ENCODE measurements around the gene HDDC3. TPM values are rescaled to one million over a fixed set of nuclear protein-coding genes. Genes with fewer than 3 reads are reported as not detected.

HDDC3 gene
- total and polyA plus RNA-seq, 7 experiments from 2014 or later: 13.3 to 50.9 (median 31.3) TPM

DNA sequence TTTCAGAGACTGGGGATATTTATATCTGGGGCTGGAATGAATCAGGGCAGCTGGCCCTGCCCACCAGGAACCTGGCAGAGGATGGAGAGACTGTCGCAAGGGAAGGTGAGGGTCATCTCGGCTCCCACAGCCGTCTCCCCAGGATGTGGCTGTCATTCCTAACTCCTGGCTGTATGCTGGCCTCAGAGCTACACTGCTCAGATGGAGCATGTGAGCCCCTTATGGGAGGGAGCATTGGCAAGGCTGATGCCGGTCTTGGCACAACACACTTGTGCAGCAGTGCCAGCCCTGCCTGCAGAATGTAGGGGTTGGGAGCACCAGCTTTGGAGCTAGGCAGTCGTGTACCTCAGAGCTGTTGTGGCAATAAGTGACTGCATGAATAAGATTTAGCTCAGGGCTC lies 27.5 kb upstream of the HDDC3 start:
- Histone ChIP-seq H3K27me3 (ENCODE audit: control insufficient read depth in 2 of 2, insufficient read depth in 2 of 2, low read length in 2 of 2) (no peaks in the 10 kb centered on the region), H3K4me3 (ENCODE audit: low read length) (no peak overlapping the region), H3K4me1 (ENCODE audit: control insufficient read depth in 2 of 2, insufficient read depth in 2 of 2, low read length in 2 of 2) (peaks cover 10 to 15% of the 10 kb centered on the region in 2 donors), H3K27ac (ENCODE audit: low read depth, low read length) (no peak overlapping the region), H3K36me3 (ENCODE audit: control insufficient read depth in 2 of 3, insufficient read depth in 3 of 3, low read length in 3 of 3) (peaks cover 0 to 27% (median 0%) of the 10 kb centered on the region in 3 experiments), H3K9me3 (ENCODE audit: control insufficient read depth in 2 of 3, low read length in 3 of 3) (no peaks in the 10 kb centered on the region)
- Mint-ChIP-seq H3K27me3 (no peaks in the 10 kb centered on the region), H3K27ac (peak overlapping the region in 2 of 9 donors; percentile 22 to 70), H3K36me3 (peaks cover 5 to 29% (median 11%) of the 10 kb centered on the region in 5 donors), H3K9me3 (no peaks in the 10 kb centered on the region), H3K4me3 (no peak overlapping the region), H3K4me1 (peaks cover 5 to 17% (median 12%) of the 10 kb centered on the region in 7 donors)
- no peak for ATAC-seq
- intact Hi-C loops (cut with micrococcal nuclease): loop anchor here in 1 of 2 donors (10.0 kb wide), 1 partner anchor 895 kb away; the partner anchor contains the start of gene SLCO3A1
- ChIA-PET CTCF (interaction anchor here (0.6 kb wide), 2 partner anchors 308 to 417 kb away, joined by 3 to 6 read pairs; no protein-coding TSS in a partner anchor), POLR2A (interaction anchor here (9.2 kb wide), 1 partner anchor 26 kb away, joined by 119 read pairs; the partner anchor contains the start of genes HDDC3 and UNC45A)
- no peak for DNase-seq

DNA sequence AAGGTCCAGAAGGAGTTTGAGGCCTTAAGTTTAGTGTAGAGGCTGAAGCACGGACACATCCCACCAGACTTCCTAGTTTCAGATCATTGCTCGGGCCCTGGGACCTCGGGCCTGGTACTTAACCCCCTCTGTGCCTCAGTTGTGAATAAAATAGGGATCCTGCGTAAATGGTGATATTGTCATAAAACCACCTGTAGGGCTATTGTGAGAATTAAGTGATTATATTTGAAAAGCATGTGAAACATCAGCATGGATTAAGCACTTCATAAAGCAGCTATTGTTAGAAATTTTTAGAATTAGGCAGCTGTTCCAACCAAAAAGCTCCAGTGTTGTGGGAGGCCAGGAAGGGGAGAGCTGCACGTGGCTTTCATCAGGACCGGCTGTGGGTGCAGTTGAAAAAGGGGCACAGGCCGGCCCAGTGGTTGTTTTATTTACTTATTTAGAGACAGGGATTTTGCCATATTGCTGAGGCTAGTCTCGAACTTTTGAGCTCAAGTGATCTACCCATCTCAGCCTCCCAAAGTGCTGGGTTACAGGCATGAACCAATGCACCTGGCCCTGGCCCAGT lies 26.8 kb upstream of the HDDC3 start:
- intact Hi-C loops (cut with micrococcal nuclease): loop anchor here in 1 of 2 donors (10.0 kb wide), 1 partner anchor 896 kb away; the partner anchor contains the start of gene SLCO3A1
- ATAC-seq (no peak), DNase-seq (no peak)
- Histone ChIP-seq H3K9me3 (ENCODE audit: control insufficient read depth in 2 of 3, low read length in 3 of 3) (no peaks in the 10 kb centered on the region), H3K27me3 (ENCODE audit: control insufficient read depth in 2 of 2, insufficient read depth in 2 of 2, low read length in 2 of 2) (no peaks in the 10 kb centered on the region), H3K4me1 (ENCODE audit: control insufficient read depth in 2 of 2, insufficient read depth in 2 of 2, low read length in 2 of 2) (peaks cover 10 to 15% of the 10 kb centered on the region in 2 donors), H3K36me3 (ENCODE audit: control insufficient read depth in 2 of 3, insufficient read depth in 3 of 3, low read length in 3 of 3) (peaks cover 0 to 28% (median 0%) of the 10 kb centered on the region in 3 experiments), H3K27ac (ENCODE audit: low read depth, low read length) (no peak overlapping the region), H3K4me3 (ENCODE audit: low read length) (no peak overlapping the region)
- ChIA-PET CTCF (interaction anchor here (0.6 to 7.7 kb wide), 3 partner anchors 16 to 416 kb away, joined by 3 to 67 read pairs (median 6); partner anchors contain the start of genes HDDC3 and UNC45A), POLR2A (interaction anchor here (9.2 kb wide), 1 partner anchor 26 kb away, joined by 119 read pairs; the partner anchor contains the start of genes HDDC3 and UNC45A)
- Mint-ChIP-seq H3K27ac (no peak overlapping the region), H3K4me1 (peaks cover 6 to 20% (median 12%) of the 10 kb centered on the region in 7 donors), H3K27me3 (no peaks in the 10 kb centered on the region), H3K36me3 (peaks cover 5 to 29% (median 11%) of the 10 kb centered on the region in 5 donors), H3K4me3 (no peak overlapping the region), H3K9me3 (no peaks in the 10 kb centered on the region)

DNA sequence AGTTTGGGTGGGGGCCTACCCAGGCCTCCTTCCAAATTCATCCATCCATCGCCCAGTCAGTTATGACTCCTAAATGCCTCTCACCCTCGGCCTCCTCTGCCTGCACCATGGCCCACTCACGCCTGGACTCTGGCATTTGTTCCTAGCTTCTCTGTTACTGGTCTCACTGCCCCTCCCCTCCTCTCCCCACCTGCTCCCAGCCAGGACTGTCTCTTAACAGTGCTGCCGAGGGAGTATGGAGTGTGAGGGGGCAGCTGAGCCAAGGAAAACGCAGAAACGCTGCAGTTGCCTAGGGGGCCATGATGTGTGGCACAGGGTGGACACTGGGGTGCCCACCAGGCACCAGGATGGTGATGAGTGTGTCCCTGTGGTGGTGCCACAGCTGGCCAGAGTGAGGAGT lies 25.4 kb upstream of the HDDC3 start:
- H3K27me3 Mint-ChIP-seq: no peaks in the 10 kb centered on the region
- Histone ChIP-seq H3K4me3 (ENCODE audit: low read length) (no peak overlapping the region), H3K9me3 (ENCODE audit: control insufficient read depth in 2 of 3, low read length in 3 of 3) (no peaks in the 10 kb centered on the region), H3K36me3 (ENCODE audit: control insufficient read depth in 2 of 3, insufficient read depth in 3 of 3, low read length in 3 of 3) (peaks cover 0 to 39% (median 0%) of the 10 kb centered on the region in 3 experiments), H3K4me1 (ENCODE audit: control insufficient read depth in 2 of 2, insufficient read depth in 2 of 2, low read length in 2 of 2) (peaks cover 10 to 15% of the 10 kb centered on the region in 2 donors), H3K27me3 (ENCODE audit: control insufficient read depth in 2 of 2, insufficient read depth in 2 of 2, low read length in 2 of 2) (no peaks in the 10 kb centered on the region), H3K27ac (ENCODE audit: low read depth, low read length) (no peak overlapping the region)
- CTCF ChIA-PET: interaction anchor here (1.0 to 7.7 kb wide), 6 partner anchors 15 to 91 kb away, joined by 3 to 67 read pairs (median 6); partner anchors contain the start of genes HDDC3, MAN2A2 and UNC45A
- H3K9me3 Mint-ChIP-seq: no peaks in the 10 kb centered on the region
- POLR2A ChIA-PET: interaction anchor here (9.2 kb wide), 1 partner anchor 24 kb away, joined by 119 read pairs; the partner anchor contains the start of genes HDDC3 and UNC45A
- ATAC-seq (no peak), DNase-seq (no peak)
- H3K36me3 Mint-ChIP-seq: peaks cover 5 to 29% (median 11%) of the 10 kb centered on the region in 5 donors
- H3K27ac Mint-ChIP-seq: peak overlapping the region in 1 of 9 donors; percentile 34
- peak overlapping the region in 9 of 10 donors; percentile 30 to 75 (median 62) for H3K4me3 Mint-ChIP-seq
- H3K4me1 Mint-ChIP-seq: peaks cover 6 to 27% (median 12%) of the 10 kb centered on the region in 7 donors
- intact Hi-C loops (cut with micrococcal nuclease): loop anchor here in 1 of 2 donors (10.0 kb wide), 1 partner anchor 897 kb away; the partner anchor contains the start of gene SLCO3A1

DNA sequence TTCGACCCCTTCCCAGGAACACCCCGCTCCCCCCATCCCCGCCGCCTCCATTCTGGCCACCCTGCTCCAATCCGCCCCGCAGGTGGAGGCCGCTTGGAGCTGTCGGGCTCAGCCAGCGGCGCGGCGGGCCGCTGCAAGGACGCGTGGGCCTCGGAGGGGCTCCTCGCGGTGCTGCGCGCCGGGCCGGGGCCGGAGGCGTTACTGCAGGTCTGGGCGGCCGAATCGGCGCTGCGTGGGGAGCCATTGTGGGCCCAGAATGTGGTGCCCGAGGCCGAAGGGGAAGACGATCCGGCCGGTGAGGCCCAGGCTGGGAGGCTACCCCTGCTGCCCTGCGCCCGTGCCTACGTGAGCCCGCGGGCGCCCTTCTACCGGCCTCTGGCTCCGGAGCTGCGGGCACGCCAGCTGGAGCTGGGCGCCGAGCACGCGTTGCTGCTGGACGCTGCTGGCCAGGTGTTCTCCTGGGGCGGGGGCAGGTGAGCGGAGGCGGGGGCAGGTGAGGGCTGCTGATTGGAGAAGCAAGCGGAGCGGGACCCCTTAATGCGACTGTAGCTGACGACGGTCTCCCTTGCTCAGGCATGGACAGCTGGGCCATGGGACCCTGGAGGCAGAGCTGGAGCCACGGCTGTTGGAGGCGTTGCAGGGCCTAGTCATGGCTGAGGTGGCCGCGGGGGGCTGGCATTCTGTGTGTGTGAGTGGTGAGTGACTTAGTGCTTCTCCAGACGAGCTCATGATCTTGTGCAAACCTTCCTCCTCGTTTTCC lies 24.9 kb upstream of the HDDC3 start:
- H3K9me3 ChIP-seq (ENCODE audit: control insufficient read depth in 2 of 3, low read length in 3 of 3): no peaks in the 10 kb centered on the region
- DNase-seq: no peak
- H3K9me3 Mint-ChIP-seq: no peaks in the 10 kb centered on the region
- intact Hi-C loops (cut with micrococcal nuclease): loop anchor here in 1 of 2 donors (10.0 kb wide), 1 partner anchor 898 kb away; the partner anchor contains the start of gene SLCO3A1
- peaks cover 10 to 15% of the 10 kb centered on the region in 2 donors for H3K4me1 ChIP-seq (ENCODE audit: control insufficient read depth in 2 of 2, insufficient read depth in 2 of 2, low read length in 2 of 2)
- H3K27me3 Mint-ChIP-seq: no peaks in the 10 kb centered on the region
- H3K36me3 ChIP-seq (ENCODE audit: control insufficient read depth in 2 of 3, insufficient read depth in 3 of 3, low read length in 3 of 3): peaks cover 0 to 42% (median 0%) of the 10 kb centered on the region in 3 experiments
- no peaks in the 10 kb centered on the region for H3K27me3 ChIP-seq (ENCODE audit: control insufficient read depth in 2 of 2, insufficient read depth in 2 of 2, low read length in 2 of 2)
- no peak overlapping the region for H3K4me3 ChIP-seq (ENCODE audit: low read length)
- peak overlapping the region in 2 of 9 donors; percentile 34 to 74 for H3K27ac Mint-ChIP-seq
- ATAC-seq: no peak
- peaks cover 6 to 27% (median 12%) of the 10 kb centered on the region in 7 donors for H3K4me1 Mint-ChIP-seq
- ChIA-PET CTCF (interaction anchor here (1.0 to 7.7 kb wide), 8 partner anchors 15 to 92 kb away, joined by 3 to 67 read pairs (median 6); partner anchors contain the start of genes HDDC3, MAN2A2 and UNC45A), POLR2A (interaction anchor here (0.8 to 9.2 kb wide), 2 partner anchors 24 to 94 kb away, joined by 3 to 119 read pairs; partner anchors contain the start of genes HDDC3 and UNC45A)
- H3K4me3 Mint-ChIP-seq: peak overlapping the region in 9 of 10 donors; percentile 30 to 88 (median 66)
- peaks cover 5 to 31% (median 9%) of the 10 kb centered on the region in 5 donors for H3K36me3 Mint-ChIP-seq
- peak overlapping the region; percentile 31 for H3K27ac ChIP-seq (ENCODE audit: low read depth, low read length)

DNA sequence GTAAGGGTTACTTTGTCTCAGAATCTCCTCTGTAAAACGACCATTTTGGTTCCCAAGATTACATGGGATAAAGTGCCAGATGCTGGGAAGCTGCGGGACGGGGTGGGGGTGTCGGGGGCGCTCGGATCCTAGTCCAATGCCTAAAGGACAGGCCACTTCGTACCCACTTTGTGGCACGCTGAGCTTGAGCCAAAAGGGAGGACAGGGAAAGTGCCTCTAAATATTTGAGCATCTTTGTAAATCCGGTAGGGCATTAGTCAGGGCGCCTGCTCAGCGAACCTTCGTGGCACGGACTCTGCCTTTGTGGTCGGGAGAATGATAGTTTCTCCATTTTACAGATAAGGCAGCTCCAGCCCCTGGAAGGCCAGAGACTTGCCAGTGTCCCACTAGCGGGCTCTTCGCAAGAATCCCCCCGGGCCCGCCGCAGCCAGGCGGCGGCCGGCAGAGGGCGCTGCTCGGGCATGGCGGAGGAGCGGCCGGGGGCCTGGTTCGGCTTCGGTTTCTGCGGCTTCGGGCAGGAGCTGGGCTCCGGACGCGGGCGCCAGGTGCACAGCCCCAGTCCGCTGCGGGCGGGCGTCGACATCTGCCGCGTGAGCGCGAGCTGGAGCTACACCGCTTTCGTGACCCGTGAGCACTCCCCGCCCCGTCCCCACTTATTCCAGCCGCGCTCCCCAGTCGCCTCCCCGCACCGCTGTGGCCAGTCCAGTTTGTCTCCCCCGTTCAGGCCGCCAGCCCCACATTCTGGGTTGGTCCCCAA lies 24.1 kb upstream of the HDDC3 start:
- DNase-seq (peak; percentile 10 to 74 (median 48)), ATAC-seq (peak; percentile 23)
- H3K36me3 Mint-ChIP-seq: peaks cover 5 to 31% (median 10%) of the 10 kb centered on the region in 5 donors
- Histone ChIP-seq H3K27ac (ENCODE audit: low read depth, low read length) (peak overlapping the region; percentile 31), H3K4me1 (ENCODE audit: control insufficient read depth in 2 of 2, insufficient read depth in 2 of 2, low read length in 2 of 2) (peaks cover 10 to 15% of the 10 kb centered on the region in 2 donors), H3K27me3 (ENCODE audit: control insufficient read depth in 2 of 2, insufficient read depth in 2 of 2, low read length in 2 of 2) (no peaks in the 10 kb centered on the region), H3K9me3 (ENCODE audit: control insufficient read depth in 2 of 3, low read length in 3 of 3) (no peaks in the 10 kb centered on the region), H3K4me3 (ENCODE audit: low read length) (peak overlapping the region; percentile 19), H3K36me3 (ENCODE audit: control insufficient read depth in 2 of 3, insufficient read depth in 3 of 3, low read length in 3 of 3) (peaks cover 0 to 41% (median 0%) of the 10 kb centered on the region in 3 experiments)
- H3K4me3 Mint-ChIP-seq: peak overlapping the region; percentile 45 to 88 (median 78)
- intact Hi-C loops (cut with micrococcal nuclease): loop anchor here (1.0 to 10.0 kb wide), 4 partner anchors 77 to 898 kb away; partner anchors contain the start of gene SLCO3A1 (in 1 of the 2)
- H3K27me3 Mint-ChIP-seq: no peaks in the 10 kb centered on the region
- CTCF ChIA-PET: interaction anchor here (1.0 to 7.7 kb wide), 4 partner anchors 18 to 93 kb away, joined by 4 to 67 read pairs (median 12); partner anchors contain the start of genes HDDC3 and UNC45A
- H3K9me3 Mint-ChIP-seq: no peaks in the 10 kb centered on the region
- H3K4me1 Mint-ChIP-seq: peaks cover 6 to 24% (median 12%) of the 10 kb centered on the region in 7 donors
- POLR2A ChIA-PET: interaction anchor here (0.5 to 9.2 kb wide), 4 partner anchors 23 to 237 kb away, joined by 3 to 119 read pairs (median 3); partner anchors contain the start of genes HDDC3 and UNC45A
- peak overlapping the region in 5 of 9 donors; percentile 14 to 96 (median 47) for H3K27ac Mint-ChIP-seq

Measured in naive thymus-derived CD4-positive, alpha-beta T cell (primary cell).